ENCODE measurements around the gene DVL1. TPM values are rescaled to one million over a fixed set of nuclear protein-coding genes. Genes with fewer than 3 reads are reported as not detected.

DVL1 gene
- total RNA-seq, 1 experiment from 2014 or later: 71.0 TPM

DNA sequence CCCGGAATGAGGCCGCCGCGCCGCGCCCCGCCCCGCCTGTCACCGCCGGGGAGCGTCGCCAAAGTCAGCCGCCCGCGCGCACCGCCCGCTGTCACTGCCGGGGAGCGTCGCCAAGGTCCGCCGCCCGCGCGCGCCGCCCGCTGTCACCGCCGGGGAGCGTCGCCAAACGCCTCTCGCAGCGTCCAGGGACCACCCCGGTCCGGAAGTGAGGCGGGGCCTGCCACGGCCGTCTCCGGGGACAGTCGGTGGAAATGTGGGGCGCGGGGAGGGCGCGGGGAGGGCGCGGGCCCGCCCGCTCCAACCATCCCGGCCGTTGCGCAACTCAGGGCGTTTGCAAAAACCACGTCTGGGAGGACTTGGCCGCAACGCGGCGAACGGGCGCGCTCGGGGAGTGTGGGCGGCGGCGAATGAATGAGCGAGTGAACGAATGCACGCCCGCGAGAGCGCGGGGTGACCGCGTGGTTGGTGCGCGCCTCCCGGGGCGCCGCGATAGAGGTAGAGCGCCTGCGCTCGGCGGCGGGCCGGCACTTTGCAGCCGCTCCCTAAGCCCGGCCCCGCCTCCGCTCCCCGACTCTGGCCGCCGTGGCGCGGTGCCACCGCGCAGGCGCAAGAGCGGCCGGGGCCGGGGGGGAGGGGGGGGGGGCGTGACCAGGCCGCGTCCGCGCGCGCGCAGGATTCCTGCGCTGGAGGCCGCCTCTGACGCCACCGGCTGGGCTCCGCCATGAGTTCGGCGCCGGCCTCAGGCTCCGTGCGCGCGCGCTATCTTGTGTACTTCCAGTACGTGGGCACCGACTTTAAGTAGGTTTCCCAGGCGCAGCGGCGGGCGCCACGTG, 41.1 kb downstream of the DVL1 start, which contains the start of the genes ACAP3 and PUSL1:
Gene ACAP3, minus strand, starts transcription at position 8 of the 833 bp plus-strand sequence. CDS start 115 bp downstream, outside the sequence.
Gene PUSL1, plus strand, starts transcription at position 675 of the 833 bp plus-strand sequence. Its CDS starts 47 bp downstream, at position 722.
- H3K9me3 Mint-ChIP-seq: no peaks in the 10 kb centered on the region; a peak in 1 of 5 replicates
- H3K27ac Mint-ChIP-seq: peak within 1 kb of the TSS in 1 of 3 experiments; percentile 77; a peak in 1 of 7 replicates
- no peaks in the 10 kb centered on the region for H4K20me1 ChIP-seq (ENCODE audit: control insufficient read depth, insufficient read depth, insufficient read length)

More for the DNA sequence above, 41.1 kb downstream of the DVL1 start, which contains the start of the genes ACAP3 and PUSL1:
- no peaks in the 10 kb centered on the region for H3K27me3 ChIP-seq (ENCODE audit: insufficient read depth, low read length)
- H2BK20ac ChIP-seq (ENCODE audit: low read depth, low read length, poor library complexity, severe bottlenecking): no peak within 1 kb of the TSS
- H4K5ac ChIP-seq (ENCODE audit: insufficient read length, low read depth, low read length): no peak within 1 kb of the TSS
- peaks cover 3% of the 10 kb centered on the region; the same call in 1 of the 2 replicates for H3K27me3 Mint-ChIP-seq (ENCODE audit: low read depth)
- no peak within 1 kb of the TSS for H3K27ac ChIP-seq (ENCODE audit: insufficient read length, low read depth, low read length)
- no CpG with 5 or more reads among the region's 131 CpGs for WGBS (ENCODE audit: extremely low coverage, insufficient read length, low lambda C conversion rate)
- H3K14ac ChIP-seq (ENCODE audit: insufficient read depth, low read length): no peak within 1 kb of the TSS; the same call in 1 of the 2 replicates
- no peaks in the 10 kb centered on the region for H3K79me2 ChIP-seq (ENCODE audit: insufficient read depth, low read length)
- no peak within 1 kb of the TSS for H2AFZ ChIP-seq (ENCODE audit: low read length)
- H3K36me3 Mint-ChIP-seq (ENCODE audit: insufficient read depth in 1 of 3, low read depth in 3 of 3): peaks cover 0 to 18% (median 12%) of the 10 kb centered on the region in 3 experiments; a peak in 6 of 7 replicates
- H2BK120ac ChIP-seq (ENCODE audit: low read depth, low read length, poor library complexity, severe bottlenecking): no peak within 1 kb of the TSS
- no peaks in the 10 kb centered on the region for H3K79me1 ChIP-seq (ENCODE audit: insufficient read depth, low read depth, low read length, poor library complexity, severe bottlenecking)
- no peaks in the 10 kb centered on the region for H3K9me3 ChIP-seq (ENCODE audit: control insufficient read depth, low read depth, low read length)
- no peak within 1 kb of the TSS for H2AK5ac ChIP-seq (ENCODE audit: insufficient read length, low read length)
- no peak within 1 kb of the TSS for H3K23ac ChIP-seq (ENCODE audit: insufficient read length, low read depth, low read length)
- H3K56ac ChIP-seq (ENCODE audit: insufficient read length, low read depth, low read length): no peak within 1 kb of the TSS
- peaks cover 5% of the 10 kb centered on the region; the same call in 1 of the 2 replicates for H3K4me1 ChIP-seq (ENCODE audit: insufficient read depth, low read length)
- H2BK5ac ChIP-seq (ENCODE audit: insufficient read length, low read length): no peak within 1 kb of the TSS
- TF ChIP-seq, protein P1, sequence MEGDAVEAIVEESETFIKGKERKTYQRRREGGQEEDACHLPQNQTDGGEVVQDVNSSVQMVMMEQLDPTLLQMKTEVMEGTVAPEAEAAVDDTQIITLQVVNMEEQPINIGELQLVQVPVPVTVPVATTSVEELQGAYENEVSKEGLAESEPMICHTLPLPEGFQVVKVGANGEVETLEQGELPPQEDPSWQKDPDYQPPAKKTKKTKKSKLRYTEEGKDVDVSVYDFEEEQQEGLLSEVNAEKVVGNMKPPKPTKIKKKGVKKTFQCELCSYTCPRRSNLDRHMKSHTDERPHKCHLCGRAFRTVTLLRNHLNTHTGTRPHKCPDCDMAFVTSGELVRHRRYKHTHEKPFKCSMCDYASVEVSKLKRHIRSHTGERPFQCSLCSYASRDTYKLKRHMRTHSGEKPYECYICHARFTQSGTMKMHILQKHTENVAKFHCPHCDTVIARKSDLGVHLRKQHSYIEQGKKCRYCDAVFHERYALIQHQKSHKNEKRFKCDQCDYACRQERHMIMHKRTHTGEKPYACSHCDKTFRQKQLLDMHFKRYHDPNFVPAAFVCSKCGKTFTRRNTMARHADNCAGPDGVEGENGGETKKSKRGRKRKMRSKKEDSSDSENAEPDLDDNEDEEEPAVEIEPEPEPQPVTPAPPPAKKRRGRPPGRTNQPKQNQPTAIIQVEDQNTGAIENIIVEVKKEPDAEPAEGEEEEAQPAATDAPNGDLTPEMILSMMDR (conservative IDR thresholded peaks at IDR 0.05): no peak
- H3K18ac ChIP-seq (ENCODE audit: insufficient read length, low read depth, low read length): no peak within 1 kb of the TSS
- DNase-seq: peak; percentile 83
- peaks cover 15% of the 10 kb centered on the region for H3K23me2 ChIP-seq (ENCODE audit: insufficient read length, low read depth, low read length, poor library complexity, severe bottlenecking)
- H3K4me2 ChIP-seq (ENCODE audit: insufficient read depth, insufficient read length, low read length): peak within 1 kb of the TSS; percentile 46
- H2BK12ac ChIP-seq (ENCODE audit: insufficient read length, low read depth, low read length): no peak within 1 kb of the TSS
- no peak within 1 kb of the TSS for H4K91ac ChIP-seq (ENCODE audit: insufficient read length, low read depth, low read length)
- no peak within 1 kb of the TSS for H2BK15ac ChIP-seq (ENCODE audit: low read depth, low read length)
- no peak within 1 kb of the TSS for H3T11ph ChIP-seq (ENCODE audit: low read length)
- H3K9ac ChIP-seq (ENCODE audit: extremely low read depth, insufficient read length, low read length): peak within 1 kb of the TSS; percentile 33
- peak within 1 kb of the TSS; percentile 80 to 86 for H3K4me3 Mint-ChIP-seq
- peaks cover 18 to 31% of the 10 kb centered on the region in 2 experiments for H3K4me1 Mint-ChIP-seq
- no peak within 1 kb of the TSS for H3K4ac ChIP-seq (ENCODE audit: low read depth, low read length)
- no peak within 1 kb of the TSS for H4K8ac ChIP-seq (replicated peaks; ENCODE audit: insufficient read length, low read depth, low read length)
